Osteoblast (primary cell): ENCODE data around the gene STX1B. TPM values are rescaled to one million over a fixed set of nuclear protein-coding genes. Genes with fewer than 3 reads are reported as not detected.

Source experiments
- DNase-seq: peaks from one replicate; pipeline ENCODE4 v3.0.0; 2011; ENCODE audit warnings: low spot score, mixed read lengths; ENCODE audit not compliant: insufficient read length; ENCODE audit errors: missing footprints
- H2AFZ ChIP-seq: 2 replicates; pipeline ENCODE4 v1.6.0; 2011; ENCODE audit warnings: mild to moderate bottlenecking, low read length
- H3K27ac ChIP-seq: 2 replicates; pipeline ENCODE4 v1.5.1; 2011; ENCODE audit warnings: mild to moderate bottlenecking, low read depth, low read length, moderate library complexity
- H3K27me3 ChIP-seq: 2 replicates; pipeline ENCODE4 v1.6.0; 2012; ENCODE audit warnings: mild to moderate bottlenecking, control low read depth, inconsistent platforms, low read length, moderate library complexity; ENCODE audit not compliant: insufficient read depth
- H3K36me3 ChIP-seq: 2 replicates; pipeline ENCODE4 v1.5.1; 2011; ENCODE audit warnings: mild to moderate bottlenecking, low read length, control low read depth, moderate library complexity; ENCODE audit not compliant: insufficient read depth
- H3K4me1 ChIP-seq: 2 replicates; pipeline ENCODE4 v1.5.1; 2011; ENCODE audit warnings: mild to moderate bottlenecking, low read length, control low read depth, moderate library complexity; ENCODE audit not compliant: insufficient read depth
- H3K4me2 ChIP-seq: 2 replicates; pipeline ENCODE4 v1.6.0; 2011; ENCODE audit warnings: mild to moderate bottlenecking, low read length; ENCODE audit not compliant: insufficient read depth
- H3K4me3 ChIP-seq: fragments of 200-600 bp; sonication (generic); 3 replicates; pipeline ENCODE4 v1.5.1; 2012; ENCODE audit warnings: mild to moderate bottlenecking, low read length, inconsistent platforms; ENCODE audit not compliant: insufficient read depth
- H3K79me2 ChIP-seq: 2 replicates; pipeline ENCODE4 v1.6.0; 2012; ENCODE audit warnings: mild to moderate bottlenecking, low read length, control low read depth, inconsistent platforms; ENCODE audit not compliant: insufficient read depth
- H3K9me3 ChIP-seq: 2 replicates; pipeline ENCODE4 v1.5.1; 2011; ENCODE audit warnings: low read depth, low read length, control low read depth
- H4K20me1 ChIP-seq: 2 replicates; pipeline ENCODE4 v1.6.0; 2012; ENCODE audit warnings: mild to moderate bottlenecking, low read length, control low read depth; ENCODE audit not compliant: insufficient read depth
- CTCF ChIP-seq: IDR thresholded peaks from 2 replicates; pipeline ENCODE4 v1.5.1; 2011; ENCODE audit warnings: mild to moderate bottlenecking, low read depth, low read length, moderate library complexity; ENCODE audit errors: extremely low read depth
- total RNA-seq: library from RNA; depleted of rRNA; stranded (reverse); fragments of >200 nt; gene quantifications from 2 replicates; pipeline ENCODE4 v1.2.3, GENCODE V29; 2012

Gene STX1B
- total RNA-seq, 1 donor = 0.72 TPM

- no peak overlapping the region for H3K4me2 ChIP-seq
- H2AFZ ChIP-seq = no peak overlapping the region
- no peaks in the 10 kb centered on the region for H3K27me3 ChIP-seq
- TF ChIP-seq CTCF = no peak
- no peak overlapping the region for H3K4me3 ChIP-seq
- DNase-seq = no peak
- no peak overlapping the region for H3K27ac ChIP-seq
- H4K20me1 ChIP-seq = peaks cover 6% of the 10 kb centered on the region
- H3K36me3 ChIP-seq = peaks cover 76% of the 10 kb centered on the region
- H3K4me1 ChIP-seq = no peaks in the 10 kb centered on the region
- no peaks in the 10 kb centered on the region for H3K9me3 ChIP-seq
- peaks cover 2% of the 10 kb centered on the region for H3K79me2 ChIP-seq
Measured at GRCh38 chr16:30969246-30969842, 41.1 kb downstream of the STX1B start.

- no peaks in the 10 kb centered on the region for H3K4me1 ChIP-seq
- peak; percentile 89 for DNase-seq
- H4K20me1 ChIP-seq = peaks cover 6% of the 10 kb centered on the region
- TF ChIP-seq CTCF = no peak
- H3K27me3 ChIP-seq = no peaks in the 10 kb centered on the region
- no peak overlapping the region for H2AFZ ChIP-seq
- no peak overlapping the region for H3K4me3 ChIP-seq
- no peaks in the 10 kb centered on the region for H3K79me2 ChIP-seq
- no peaks in the 10 kb centered on the region for H3K9me3 ChIP-seq
- no peak overlapping the region for H3K27ac ChIP-seq
- H3K36me3 ChIP-seq = peaks cover 74% of the 10 kb centered on the region
- H3K4me2 ChIP-seq = no peak overlapping the region
Measured at GRCh38 chr16:30967795-30968194, 42.6 kb downstream of the STX1B start.

- no peak for DNase-seq
- no peaks in the 10 kb centered on the region for H3K9me3 ChIP-seq
- TF ChIP-seq CTCF = no peak
- H3K27me3 ChIP-seq = no peaks in the 10 kb centered on the region
- peaks cover 72% of the 10 kb centered on the region for H3K36me3 ChIP-seq
- H4K20me1 ChIP-seq = peaks cover 6% of the 10 kb centered on the region
- no peak overlapping the region for H3K27ac ChIP-seq
- H3K79me2 ChIP-seq = peaks cover 3% of the 10 kb centered on the region
- no peak overlapping the region for H2AFZ ChIP-seq
- no peak overlapping the region for H3K4me2 ChIP-seq
- H3K4me3 ChIP-seq = no peak overlapping the region
- no peaks in the 10 kb centered on the region for H3K4me1 ChIP-seq
Measured at GRCh38 chr16:30966033-30966619, 44.3 kb downstream of the STX1B start.

- H3K27ac ChIP-seq = no peak overlapping the region
- peaks cover 5% of the 10 kb centered on the region for H3K79me2 ChIP-seq
- no peaks in the 10 kb centered on the region for H3K27me3 ChIP-seq
- no peak for TF ChIP-seq CTCF
- peaks cover 71% of the 10 kb centered on the region for H3K36me3 ChIP-seq
- H4K20me1 ChIP-seq = peaks cover 3% of the 10 kb centered on the region
- H2AFZ ChIP-seq = no peak overlapping the region
- no peaks in the 10 kb centered on the region for H3K9me3 ChIP-seq
- H3K4me1 ChIP-seq = no peaks in the 10 kb centered on the region
- no peak overlapping the region for H3K4me3 ChIP-seq
- H3K4me2 ChIP-seq = no peak overlapping the region
- DNase-seq = no peak
Measured at GRCh38 chr16:30965436-30965835, 45.0 kb downstream of the STX1B start.
